CD4-positive, alpha-beta T cell (primary cell): ENCODE results near the gene SHROOM1. TPM values are rescaled to one million over a fixed set of nuclear protein-coding genes. Genes with fewer than 3 reads are reported as not detected.

Source experiments
- ATAC-seq: fragments of 200-7000 bp; cut with Tn5 transposase; one replicate; pipeline ENCODE4 v1.10.0; 2022; ENCODE audit warnings: mild to moderate bottlenecking; ENCODE audit not compliant: poor library complexity
- CTCF ChIA-PET: fragments of 350-600 bp; sonication (Branson Sonifier 250); formaldehyde crosslinking; loops from one replicate; lab custom pipeline; 2021; ENCODE audit warnings: antibody characterized with exemption, inconsistent platforms; lab: Charles Lee
- POLR2A ChIA-PET: fragments of 350-600 bp; sonication (Branson Sonifier 250); formaldehyde crosslinking; loops from one replicate; lab custom pipeline; 2021; ENCODE audit warnings: antibody characterized with exemption, inconsistent platforms; lab: Charles Lee
- DNase-seq, 14 experiments: peaks; one replicate each; pipeline ENCODE4 v3.0.0-alpha.2; 2013 to 2020; ENCODE audit warnings: mixed read lengths in 2 of 14
- H3K27ac ChIP-seq, 2 donors: one replicate each; pipeline versions ENCODE4 v1.5.1 to v1.7.0; 2013; ENCODE audit warnings: low read length in 2 of 2, low read depth in 1 of 2, mild to moderate bottlenecking in 1 of 2
- H3K27me3 ChIP-seq, 2 experiments: 1 replicate in 1 of 2; 2 replicates in 1 of 2; pipeline versions ENCODE4 v1.6.1 to v1.7.0; 2013; ENCODE audit warnings: low read length in 2 of 2, control low read depth in 1 of 2, mild to moderate bottlenecking in 1 of 2, moderate library complexity in 1 of 2; ENCODE audit not compliant: insufficient read depth in 2 of 2, control insufficient read depth in 1 of 2
- H3K36me3 ChIP-seq: one replicate; pipeline ENCODE4 v1.6.1; 2013; ENCODE audit warnings: low read length, control low read depth; ENCODE audit not compliant: insufficient read depth
- H3K4me1 ChIP-seq: one replicate; pipeline ENCODE4 v1.6.1; 2013; ENCODE audit warnings: low read length, control low read depth; ENCODE audit not compliant: insufficient read depth
- H3K4me3 ChIP-seq: one replicate; pipeline ENCODE4 v1.5.1; 2013; ENCODE audit warnings: mild to moderate bottlenecking, low read length, moderate library complexity
- H3K9me3 ChIP-seq, 2 experiments: 1 replicate in 1 of 2; 2 replicates in 1 of 2; pipeline versions ENCODE4 v1.6.1 to v1.7.0; 2013; ENCODE audit warnings: low read length in 2 of 2, mild to moderate bottlenecking in 2 of 2, control low read depth in 1 of 2, moderate library complexity in 1 of 2; ENCODE audit not compliant: control insufficient read depth in 1 of 2, insufficient read depth in 1 of 2
- H3K27ac Mint-ChIP-seq: one replicate; pipeline ENCODE4 v1.8.0; 2020; ENCODE audit warnings: mixed read lengths
- H3K27me3 Mint-ChIP-seq: one replicate; pipeline ENCODE4 v1.8.0; 2021; ENCODE audit warnings: mixed read lengths
- H3K36me3 Mint-ChIP-seq: one replicate; pipeline ENCODE4 v1.8.0; 2021; ENCODE audit warnings: low read depth, mixed read lengths
- H3K4me1 Mint-ChIP-seq: one replicate; pipeline ENCODE4 v1.8.0; 2021; ENCODE audit warnings: low read depth, mixed read lengths
- H3K4me3 Mint-ChIP-seq: one replicate; pipeline ENCODE4 v1.8.0; 2020; ENCODE audit warnings: mild to moderate bottlenecking, mixed read lengths
- H3K9me3 Mint-ChIP-seq: one replicate; pipeline ENCODE4 v1.8.0; 2020; ENCODE audit warnings: mixed read lengths
- CTCF ChIP-seq: fragments of 200-600 bp; IDR thresholded peaks from one replicate; pipeline ENCODE4 v1.8.0; 2022; ENCODE audit warnings: antibody characterized with exemption, mild to moderate bottlenecking
- intact Hi-C, 2 experiments: fragments of 100-400 bp; cut with DNase I in 1 of 2; cut with micrococcal nuclease in 1 of 2; formaldehyde crosslinking; loops; one replicate each; pipeline versions ENCODE4 v1.15.1 to v1.9.0; 2023 to 2025; cut with DNase I, micrococcal nuclease
- total RNA-seq, 174 experiments: library from RNA in 2 of 174; stranded (reverse) in 2 of 174; gene quantifications; one replicate each; pipeline ENCODE4 v1.2.3 and lab custom pipeline; 2021 to 2026

SHROOM1 gene
- total RNA-seq, 2 experiments from 2014 or later = 0.59 TPM; not detected in 1

GRCh38 chr5:132773601-132774355 is 56.7 kb downstream of the SHROOM1 start:
- H3K27ac Mint-ChIP-seq = no peak overlapping the region
- H3K36me3 Mint-ChIP-seq = no peaks in the 10 kb centered on the region
- POLR2A ChIA-PET = no interaction called here
- H3K27me3 Mint-ChIP-seq = peaks cover 17% of the 10 kb centered on the region
- no peak for DNase-seq
- H3K4me1 Mint-ChIP-seq = peaks cover 14% of the 10 kb centered on the region
- H3K27ac ChIP-seq = no peak overlapping the region
- H3K4me1 ChIP-seq = peaks cover 23% of the 10 kb centered on the region
- H3K36me3 ChIP-seq = no peaks in the 10 kb centered on the region
- TF ChIP-seq CTCF = no peak
- ATAC-seq = no peak
- H3K27me3 ChIP-seq = peaks cover 7% of the 10 kb centered on the region in 2 experiments
- no peak overlapping the region for H3K4me3 Mint-ChIP-seq
- intact Hi-C loops = no loop called here
- H3K9me3 Mint-ChIP-seq = no peaks in the 10 kb centered on the region
- H3K4me3 ChIP-seq = no peak overlapping the region
- CTCF ChIA-PET = no interaction called here
- no peaks in the 10 kb centered on the region for H3K9me3 ChIP-seq

GRCh38 chr5:132773114-132773513 is 57.3 kb downstream of the SHROOM1 start:
- POLR2A ChIA-PET = interaction anchor here (0.8 kb wide), 1 partner anchor 283 kb away, joined by 3 read pairs; no protein-coding TSS in a partner anchor
- H3K27me3 ChIP-seq = peaks cover 3 to 6% of the 10 kb centered on the region in 2 experiments
- H3K36me3 Mint-ChIP-seq = no peaks in the 10 kb centered on the region
- H3K4me1 ChIP-seq = peaks cover 21% of the 10 kb centered on the region
- H3K4me1 Mint-ChIP-seq = peaks cover 10% of the 10 kb centered on the region
- CTCF ChIA-PET = interaction anchor here (0.6 kb wide), 1 partner anchor 24 kb away, joined by 3 read pairs; no protein-coding TSS in a partner anchor
- DNase-seq = no peak
- peaks cover 11% of the 10 kb centered on the region for H3K27me3 Mint-ChIP-seq
- no peak for TF ChIP-seq CTCF
- no peak overlapping the region for H3K4me3 ChIP-seq
- intact Hi-C loops = no loop called here
- no peak for ATAC-seq
- no peaks in the 10 kb centered on the region for H3K36me3 ChIP-seq
- H3K9me3 Mint-ChIP-seq = no peaks in the 10 kb centered on the region
- H3K27ac Mint-ChIP-seq = no peak overlapping the region
- no peak overlapping the region for H3K4me3 Mint-ChIP-seq
- no peak overlapping the region for H3K27ac ChIP-seq
- H3K9me3 ChIP-seq = no peaks in the 10 kb centered on the region

GRCh38 chr5:132772291-132773070 is 58.0 kb downstream of the SHROOM1 start:
- DNase-seq (no peak), ATAC-seq (no peak)
- CTCF ChIA-PET = interaction anchor here (0.6 kb wide), 1 partner anchor 25 kb away, joined by 3 read pairs; no protein-coding TSS in a partner anchor
- intact Hi-C loops = no loop called here
- Histone ChIP-seq H3K27me3 (peaks cover 0 to 2% of the 10 kb centered on the region in 2 experiments), H3K9me3 (no peaks in the 10 kb centered on the region), H3K27ac (no peak overlapping the region), H3K4me3 (no peak overlapping the region), H3K4me1 (peaks cover 15% of the 10 kb centered on the region), H3K36me3 (no peaks in the 10 kb centered on the region)
- POLR2A ChIA-PET = interaction anchor here (0.8 kb wide), 1 partner anchor 282 kb away, joined by 3 read pairs; no protein-coding TSS in a partner anchor
- TF ChIP-seq CTCF = no peak
- no peaks in the 10 kb centered on the region for H3K36me3 Mint-ChIP-seq
- H3K4me3 Mint-ChIP-seq = no peak overlapping the region
- peaks cover 6% of the 10 kb centered on the region for H3K27me3 Mint-ChIP-seq
- no peak overlapping the region for H3K27ac Mint-ChIP-seq
- H3K9me3 Mint-ChIP-seq = no peaks in the 10 kb centered on the region
- H3K4me1 Mint-ChIP-seq = peaks cover 5% of the 10 kb centered on the region

Other genes starting within 250 kb of the SHROOM1 start
- gene IL13, start 172.5 kb downstream of the SHROOM1 start, total RNA-seq = under 1 TPM in 1 of 2 experiments, not detected in 1; 0.17 TPM
- gene IL4, start 156.7 kb downstream of the SHROOM1 start, total RNA-seq = not detected
- gene KIF3A, start 93.1 kb downstream of the SHROOM1 start, total RNA-seq = 10 to 100 TPM; 10.2 to 12.4 TPM
- 1 to 10 TPM; 7.2 to 8.8 TPM for gene CCNI2, start 83.2 kb downstream of the SHROOM1 start, total RNA-seq
- 1 to 10 TPM; 4.4 to 5.3 TPM for gene SEPTIN8, start 53.4 kb downstream of the SHROOM1 start, total RNA-seq
- not detected for gene SOWAHA, start 17.3 kb downstream of the SHROOM1 start, total RNA-seq
- gene GDF9, start 35.8 kb upstream of the SHROOM1 start, total RNA-seq = 1 to 10 TPM in 1 of 2 experiments, under 1 TPM in 1; 0.91 to 1.6 TPM
- 100 to 1,000 TPM; 119 to 132 TPM for gene UQCRQ, start 36.0 kb upstream of the SHROOM1 start, total RNA-seq
- under 1 TPM; 0.30 to 0.31 TPM for gene LEAP2, start 43.0 kb upstream of the SHROOM1 start, total RNA-seq
- 100 to 1,000 TPM in 1 of 2 experiments, 10 to 100 TPM in 1; 97.9 to 103 TPM for gene AFF4, start 133.0 kb upstream of the SHROOM1 start, total RNA-seq
- gene ZCCHC10, start 195.9 kb upstream of the SHROOM1 start, total RNA-seq = 10 to 100 TPM; 17.7 to 20.1 TPM
- gene HSPA4, start 221.4 kb upstream of the SHROOM1 start, total RNA-seq = 10 to 100 TPM; 42.2 to 44.7 TPM